ENCODE measurements around the gene SPECC1.

GRCh38 chr17:20122254-20122879 lies 113.2 kb downstream of the SPECC1 start:
- TF ChIP-seq CTCF (IDR thresholded peaks at IDR 0.05), result no peak
- no peak for TF ChIP-seq POLR2A (IDR thresholded peaks at IDR 0.05)

Measured in right lobe of liver (tissue), 4 donors.